ENCODE results near the gene FAM43A.

Gene FAM43A

DNA sequence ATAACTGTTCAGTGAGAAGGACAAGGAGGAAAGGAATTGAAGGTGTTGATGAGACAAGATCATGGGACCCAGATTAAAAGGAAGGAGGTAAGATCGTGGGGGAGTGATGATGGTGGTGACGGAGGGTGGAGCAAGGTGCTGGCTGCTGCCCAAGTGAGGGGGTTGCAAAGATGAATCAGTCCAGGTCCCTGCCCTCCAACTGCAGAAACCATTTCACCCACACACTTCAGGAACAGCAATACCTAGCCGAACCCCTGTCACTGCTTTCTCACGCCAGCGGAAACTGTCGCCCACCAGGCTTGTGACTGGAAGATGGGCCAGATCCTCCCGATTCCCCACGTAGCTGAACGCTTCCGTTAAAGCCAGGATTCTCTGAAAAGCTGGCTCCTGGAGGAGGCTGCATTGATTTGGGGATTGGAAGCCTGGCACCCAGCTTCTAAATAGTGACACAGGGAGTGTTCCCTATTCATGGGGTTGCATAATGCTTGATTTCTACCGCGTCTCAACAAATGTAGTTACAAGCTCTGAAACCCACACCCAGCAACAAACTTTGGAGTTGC lies 10.5 kb upstream of the FAM43A start:
- no peak for FAIRE-seq
- DNase-seq (ENCODE audit: insufficient read length, low spot score) = no peak

DNA sequence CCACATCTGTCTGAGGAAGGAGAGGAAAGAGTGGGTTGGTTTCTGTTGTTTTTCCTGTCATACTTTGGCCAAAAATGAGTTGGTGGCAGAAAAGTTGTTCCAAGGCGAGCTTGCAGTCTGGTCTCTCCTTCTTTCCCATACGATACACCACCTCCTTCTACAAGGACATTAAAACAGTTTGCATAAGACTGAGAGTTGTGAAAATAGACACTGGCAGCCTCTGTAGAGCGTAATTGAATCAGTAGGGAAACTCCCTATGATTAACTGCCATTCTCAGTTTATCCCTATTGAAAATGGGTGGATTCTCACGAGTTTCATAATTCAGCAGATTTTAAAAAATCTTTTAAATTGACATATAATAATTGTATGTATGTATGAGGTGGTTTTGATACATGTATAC lies 10.0 kb upstream of the FAM43A start:
- no peak for DNase-seq (ENCODE audit: insufficient read length, low spot score)
- no peak for FAIRE-seq

DNA sequence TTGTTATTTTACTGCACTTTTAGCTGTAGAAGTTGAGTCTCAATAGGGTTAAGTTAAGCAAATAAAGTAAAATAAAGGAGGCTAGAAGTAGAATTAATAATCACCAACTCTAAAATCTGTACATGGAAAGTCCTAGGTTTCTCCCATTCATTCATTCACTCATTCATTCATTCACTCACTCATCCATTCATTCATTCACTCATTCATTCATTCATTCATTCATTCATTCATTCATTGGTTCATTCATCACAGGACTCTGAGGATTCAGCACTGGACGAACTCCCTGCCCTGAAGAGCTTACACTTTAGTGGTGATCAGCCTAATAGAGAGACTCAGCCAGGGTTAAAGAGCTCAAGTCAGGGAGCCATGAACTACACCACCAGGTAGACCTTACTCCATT lies 9.2 kb upstream of the FAM43A start:
- no peak for FAIRE-seq
- no peak for DNase-seq (ENCODE audit: insufficient read length, low spot score)

DNA sequence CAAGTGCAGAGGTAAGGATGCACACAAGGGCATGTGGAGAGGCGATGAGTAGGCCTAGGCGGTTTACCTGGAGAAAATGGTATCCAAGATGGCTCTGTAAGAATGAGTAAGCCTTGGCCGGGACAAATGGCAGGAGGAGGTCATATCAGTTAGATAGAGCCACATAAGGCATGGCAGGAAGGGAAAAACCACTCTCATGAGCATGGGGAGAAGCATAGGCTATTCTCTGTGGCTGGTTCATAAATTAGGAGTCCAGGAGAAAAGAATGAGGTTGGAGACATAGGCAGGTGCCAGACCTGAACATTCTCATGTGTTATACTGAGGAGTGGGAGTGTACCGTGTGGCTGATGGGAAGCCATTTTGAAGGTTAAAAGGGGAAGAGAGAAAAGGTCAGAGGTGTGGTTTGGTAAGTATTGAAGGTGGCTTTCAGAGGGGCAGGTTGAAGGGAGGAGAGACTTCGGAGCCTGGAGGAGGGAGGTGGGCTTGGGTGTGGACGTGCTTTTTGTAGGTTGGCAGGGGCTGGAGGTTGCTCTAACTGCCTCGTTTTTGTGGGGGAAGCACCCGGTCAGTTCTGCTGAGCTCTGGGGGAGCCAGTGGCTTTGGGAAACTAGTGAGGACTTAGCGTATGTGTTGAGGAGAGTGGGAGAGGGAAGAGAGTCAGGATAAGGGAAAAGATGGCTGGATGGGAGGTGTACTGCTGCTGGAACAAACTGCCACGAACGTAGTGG lies 4.6 kb upstream of the FAM43A start:
- DNase-seq (ENCODE audit: insufficient read length, low spot score) (no peak), FAIRE-seq (no peak)

DNA sequence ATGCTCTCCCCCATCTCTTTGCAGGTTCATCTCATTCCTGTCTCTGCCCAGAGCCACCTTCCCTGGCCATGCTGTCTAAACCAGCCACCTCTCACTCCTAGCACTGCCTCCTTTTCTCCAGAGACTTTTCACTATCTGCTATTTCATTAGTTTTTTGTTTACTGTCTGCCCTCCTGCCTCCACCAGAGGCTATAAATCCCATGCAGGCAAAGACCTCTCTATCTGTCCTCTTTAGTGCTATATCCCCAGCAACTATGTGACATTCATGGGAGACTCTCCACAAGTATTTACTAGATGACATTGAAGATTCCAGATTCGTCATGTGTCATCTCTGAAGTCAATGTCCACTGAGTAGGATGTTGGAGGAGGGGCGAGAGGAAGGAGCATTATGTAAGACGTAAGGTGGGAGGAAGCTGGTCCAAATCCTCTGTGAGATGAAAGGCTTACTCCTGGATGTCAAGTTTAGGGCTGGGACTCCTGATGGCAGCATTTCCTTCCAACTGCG lies 3.4 kb upstream of the FAM43A start:
- DNase-seq (ENCODE audit: insufficient read length, low spot score) = peak; percentile 33
- no peak for FAIRE-seq

DNA sequence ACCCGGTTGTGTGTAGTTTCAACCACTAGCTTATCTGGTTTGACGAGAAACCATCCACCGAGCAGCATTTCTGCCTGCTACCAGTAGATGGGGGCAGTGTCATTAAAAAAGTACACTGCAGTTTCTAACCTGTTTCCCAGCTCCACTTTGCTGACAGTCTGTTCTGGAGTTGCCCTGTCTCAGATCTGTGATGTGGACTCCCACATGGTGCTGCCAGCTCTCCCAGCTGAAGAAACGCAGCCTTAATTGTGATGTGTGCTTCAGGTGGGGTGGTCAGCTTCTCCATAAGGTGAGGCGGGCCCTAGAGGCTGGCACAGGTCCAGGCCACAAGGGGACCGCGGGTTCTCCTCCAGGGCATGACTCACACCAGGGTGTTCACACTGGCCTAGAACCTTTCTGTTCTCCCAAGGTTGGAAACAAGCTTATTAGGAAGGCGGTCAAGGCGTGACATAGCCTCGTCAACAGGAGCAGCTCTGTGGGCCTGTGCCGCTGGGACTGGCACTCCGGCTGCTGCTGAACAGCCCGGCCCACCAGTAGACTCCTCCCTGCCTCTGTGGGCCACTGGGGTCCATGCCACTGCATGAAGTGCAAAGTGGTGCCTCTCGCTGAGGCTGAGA lies 2.9 kb upstream of the FAM43A start:
- DNase-seq (ENCODE audit: insufficient read length, low spot score) = peak; percentile 86
- FAIRE-seq = peak; percentile 96

DNA sequence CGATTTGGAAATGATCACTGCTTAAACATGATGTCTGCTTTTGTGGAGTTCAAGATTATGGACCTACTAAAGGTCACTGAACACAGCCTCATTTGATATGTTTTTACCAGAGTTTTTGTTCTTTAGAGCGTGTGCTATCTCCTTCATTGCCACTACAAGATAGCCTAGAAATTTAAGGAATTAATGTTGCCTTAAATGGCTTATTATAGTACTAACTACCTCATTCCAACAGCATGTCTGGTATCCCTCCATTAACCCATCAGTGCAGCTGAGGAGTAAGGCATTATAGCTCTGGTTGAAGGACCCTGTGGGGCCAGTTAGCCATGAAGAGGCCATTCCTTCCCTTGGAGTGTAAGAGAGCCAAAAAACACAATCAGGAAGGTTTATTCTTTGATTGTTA lies 2.3 kb upstream of the FAM43A start:
- DNase-seq (ENCODE audit: insufficient read length, low spot score) (no peak), FAIRE-seq (no peak)

DNA sequence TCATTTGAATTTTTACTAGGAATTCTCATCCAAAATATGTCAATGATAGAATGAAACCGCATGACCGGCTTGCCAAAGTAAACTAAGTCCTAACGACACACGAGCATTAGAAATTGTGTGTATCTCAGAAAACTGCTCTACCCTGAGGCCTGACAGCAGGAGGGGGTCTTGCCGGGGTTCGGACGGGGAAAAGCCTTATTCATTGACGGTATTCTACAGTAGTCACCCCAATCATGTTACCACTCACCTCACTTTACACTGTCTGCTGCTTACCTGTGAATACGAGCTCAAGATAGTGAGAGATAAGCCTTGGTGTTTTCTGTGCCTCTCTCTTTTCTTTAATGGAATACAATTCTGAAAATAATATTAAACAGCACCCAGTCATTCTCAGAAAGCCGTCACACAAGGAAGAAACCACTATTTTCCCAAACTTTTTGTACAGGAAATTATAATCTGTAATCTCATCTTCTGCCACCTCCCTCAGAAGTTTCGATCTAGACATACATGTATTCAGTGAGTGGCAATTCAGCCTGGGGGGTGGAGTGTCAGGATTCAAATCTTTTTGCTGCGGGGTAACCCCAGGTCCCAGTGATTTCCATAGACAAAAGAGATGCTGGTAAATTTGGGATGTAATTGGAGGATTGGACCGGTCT lies 492 bp upstream of the FAM43A start:
- no peak for DNase-seq (ENCODE audit: insufficient read length, low spot score)
- no peak for FAIRE-seq

DNA sequence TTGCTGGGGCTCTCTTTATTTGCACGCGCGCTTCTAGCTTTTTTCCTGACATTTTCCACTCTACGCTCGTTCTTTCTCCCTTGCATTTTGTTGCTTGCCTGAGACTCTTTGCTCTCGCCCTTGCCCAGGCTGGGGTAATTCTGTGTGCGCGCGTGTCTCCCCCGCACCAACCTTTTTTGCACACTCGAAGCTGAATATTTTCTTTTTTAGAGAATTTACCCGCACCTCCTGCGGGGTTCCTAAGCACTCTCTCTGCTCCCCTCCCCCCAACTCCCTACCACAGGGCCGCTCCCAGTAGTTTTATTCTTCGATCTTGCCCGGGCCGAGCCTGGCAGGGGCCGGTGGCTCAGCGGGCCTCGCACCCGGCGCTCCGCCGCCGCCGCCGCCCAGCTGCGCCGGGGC lies 732 bp downstream of the FAM43A start:
- FAIRE-seq = no peak
- no peak for DNase-seq (ENCODE audit: insufficient read length, low spot score)

DNA sequence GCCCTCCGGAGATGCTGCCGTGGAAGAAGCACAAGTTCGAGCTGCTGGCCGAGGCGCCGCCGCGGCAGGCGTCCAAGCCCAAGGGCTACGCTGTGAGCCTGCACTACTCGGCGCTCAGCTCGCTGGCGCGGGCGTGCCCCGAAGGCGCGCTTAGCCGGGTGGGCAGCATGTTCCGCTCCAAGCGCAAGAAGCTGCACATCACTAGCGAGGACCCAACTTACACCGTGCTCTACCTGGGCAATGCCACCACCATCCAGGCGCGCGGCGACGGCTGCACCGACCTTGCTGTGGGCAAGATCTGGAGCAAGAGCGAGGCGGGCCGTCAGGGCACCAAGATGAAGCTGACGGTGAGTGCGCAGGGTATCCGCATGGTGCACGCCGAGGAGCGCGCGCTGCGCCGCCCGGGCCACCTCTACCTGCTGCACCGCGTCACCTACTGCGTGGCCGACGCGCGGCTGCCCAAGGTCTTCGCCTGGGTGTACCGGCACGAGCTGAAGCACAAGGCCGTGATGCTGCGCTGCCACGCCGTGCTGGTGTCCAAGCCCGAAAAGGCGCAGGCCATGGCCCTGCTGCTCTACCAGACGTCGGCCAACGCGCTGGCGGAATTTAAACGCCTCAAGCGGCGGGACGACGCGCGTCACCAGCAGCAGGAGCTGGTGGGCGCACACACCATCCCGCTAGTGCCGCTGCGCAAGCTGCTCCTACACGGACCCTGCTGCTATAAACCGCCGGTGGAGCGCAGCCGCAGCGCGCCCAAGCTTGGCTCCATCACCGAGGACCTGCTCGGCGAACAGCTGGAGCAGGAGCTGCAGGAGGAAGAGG lies 1.3 kb downstream of the FAM43A start:
- FAIRE-seq (no peak), DNase-seq (ENCODE audit: insufficient read length, low spot score) (no peak)

DNA sequence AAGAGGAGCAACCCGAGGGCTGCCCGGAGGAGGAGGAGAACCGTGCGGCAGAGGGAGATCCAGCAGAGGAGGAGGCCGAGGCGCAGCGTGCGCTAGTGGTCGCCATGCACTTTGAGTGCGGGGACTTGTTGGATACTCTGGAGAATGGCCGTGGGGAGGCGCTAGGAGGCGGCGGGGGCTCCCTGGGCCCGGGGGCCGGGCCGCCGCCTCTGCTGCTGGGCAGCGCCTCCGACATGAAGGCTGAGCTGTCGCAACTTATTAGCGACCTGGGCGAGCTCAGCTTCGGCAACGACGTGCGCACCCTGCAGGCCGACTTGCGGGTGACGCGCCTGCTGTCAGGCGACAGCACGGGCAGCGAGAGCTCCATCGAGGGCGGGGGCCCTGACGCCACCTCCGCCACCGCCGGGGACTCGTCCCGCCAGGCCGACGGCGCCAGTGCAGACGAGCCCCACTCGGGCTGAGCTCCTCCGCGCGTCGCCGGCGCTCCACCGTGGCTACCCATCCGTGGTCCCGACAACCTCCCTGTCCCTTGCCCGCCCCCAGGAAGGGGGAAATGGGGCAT lies 2.0 kb downstream of the FAM43A start:
- no peak for DNase-seq (ENCODE audit: insufficient read length, low spot score)
- FAIRE-seq = no peak

DNA sequence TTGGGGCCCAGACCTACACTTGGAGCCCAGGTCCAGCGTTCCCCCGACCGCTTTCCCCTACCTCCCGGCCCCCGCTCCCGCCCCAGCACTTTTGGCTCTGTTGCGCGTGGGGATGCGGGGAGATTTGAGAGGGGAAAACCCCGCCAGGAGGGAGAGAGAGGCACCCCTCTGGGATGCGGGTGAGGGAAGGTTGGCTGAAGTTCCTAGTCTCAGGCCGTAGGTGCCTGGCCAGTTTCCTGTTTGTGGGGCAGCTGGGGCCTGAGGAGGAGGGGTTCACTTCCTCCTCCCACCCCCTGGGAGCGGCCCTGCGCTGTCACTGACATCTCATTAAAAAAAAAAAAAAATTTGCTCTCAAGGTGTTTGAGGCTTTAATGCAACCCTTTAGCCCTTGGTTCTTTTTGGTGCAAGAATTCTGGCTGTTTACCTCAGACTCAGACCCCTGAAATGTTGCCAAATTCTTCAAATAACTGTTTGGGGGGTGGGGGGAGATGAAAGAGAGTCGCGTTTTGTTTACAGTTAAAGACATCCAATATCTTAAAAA lies 2.6 kb downstream of the FAM43A start:
- no peak for FAIRE-seq

DNA sequence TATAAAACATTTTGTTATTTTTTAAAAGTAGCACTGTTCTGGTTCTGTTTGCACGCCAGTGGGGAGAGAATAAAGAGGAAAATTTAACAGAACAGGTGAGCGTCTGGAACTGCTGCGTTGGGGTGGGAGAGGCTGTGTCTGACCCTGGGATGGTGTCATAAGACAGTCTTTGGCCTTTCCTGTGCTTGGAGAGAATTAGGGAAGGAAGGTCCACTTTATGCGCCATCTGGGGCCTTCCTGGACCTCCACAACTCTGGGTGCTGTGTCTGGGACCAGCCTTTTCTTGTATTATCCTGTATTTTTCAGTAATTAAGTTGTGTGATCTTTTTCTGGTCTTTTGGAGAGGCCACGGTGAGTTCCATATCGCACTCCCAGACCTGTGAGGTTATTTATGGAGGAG lies 3.3 kb downstream of the FAM43A start:
- FAIRE-seq = no peak
- no peak for DNase-seq (ENCODE audit: insufficient read length, low spot score)

More for the DNA sequence above, 2.6 kb downstream of the FAM43A start:
- DNase-seq (ENCODE audit: insufficient read length, low spot score) = peak; percentile 40

DNA sequence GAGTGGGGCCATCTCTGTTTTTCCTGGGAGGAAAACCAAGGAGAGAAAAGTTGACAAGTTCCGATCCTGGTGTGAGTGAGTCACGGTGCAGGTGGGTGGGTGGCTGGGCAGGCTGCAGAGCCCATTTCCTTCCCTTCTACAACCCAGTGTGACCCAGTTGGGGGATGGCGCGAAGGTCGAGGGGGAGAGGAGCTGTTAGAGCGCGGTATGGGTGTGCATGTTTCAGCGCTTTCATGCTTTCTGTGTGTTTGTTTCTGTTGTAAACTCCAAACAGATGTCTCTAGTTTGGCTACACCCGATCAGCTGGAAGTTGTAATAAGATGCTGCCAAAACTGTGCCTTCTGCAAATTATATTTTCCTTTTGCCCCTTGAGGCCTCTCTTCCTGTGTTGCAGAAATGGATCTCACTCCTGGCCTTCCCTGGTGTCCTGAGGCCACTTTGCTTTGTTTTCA lies 3.8 kb downstream of the FAM43A start:
- DNase-seq (ENCODE audit: insufficient read length, low spot score) (no peak), FAIRE-seq (no peak)

DNA sequence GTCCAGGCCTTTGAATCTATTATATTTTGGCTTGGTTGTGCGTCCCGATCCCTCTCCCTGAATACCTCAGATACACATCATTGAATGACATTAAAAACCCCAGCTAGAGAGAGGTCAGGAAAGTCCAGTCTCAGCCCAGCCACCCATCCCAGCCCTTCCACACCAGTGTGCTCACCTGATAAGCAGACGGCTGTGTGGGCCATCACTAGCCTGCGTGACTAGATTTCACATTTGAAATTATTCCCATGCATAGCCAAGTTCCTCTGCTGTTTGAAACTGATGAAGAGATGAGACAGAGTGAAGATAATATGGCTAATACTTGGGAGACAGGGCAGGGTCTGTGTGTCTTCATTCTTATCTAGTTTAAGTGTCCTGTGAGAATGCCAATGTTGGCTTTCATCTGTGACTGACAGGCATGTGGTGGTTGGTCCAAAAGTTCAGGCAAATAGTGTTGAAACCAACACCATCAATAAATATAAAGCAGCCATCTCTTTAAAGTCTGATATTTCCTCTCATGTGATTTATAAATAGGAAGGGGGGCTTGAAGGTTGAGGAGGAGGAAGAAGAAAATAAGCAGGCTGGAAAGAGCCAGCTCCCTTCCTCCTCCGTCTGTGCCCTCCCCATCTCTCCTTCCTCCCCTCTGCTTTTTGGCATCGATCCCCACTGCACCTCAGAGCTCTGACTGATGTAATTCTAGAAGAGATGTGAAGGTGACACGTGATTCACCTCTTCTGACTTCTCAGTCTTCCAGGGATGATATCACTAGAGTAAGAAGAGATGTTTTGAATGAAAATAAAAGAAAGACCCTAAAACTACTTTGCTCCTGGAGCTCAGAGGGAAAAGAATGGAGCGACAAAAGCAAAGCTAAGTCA lies 5.1 kb downstream of the FAM43A start:
- FAIRE-seq = no peak
- DNase-seq (ENCODE audit: insufficient read length, low spot score) = no peak

DNA sequence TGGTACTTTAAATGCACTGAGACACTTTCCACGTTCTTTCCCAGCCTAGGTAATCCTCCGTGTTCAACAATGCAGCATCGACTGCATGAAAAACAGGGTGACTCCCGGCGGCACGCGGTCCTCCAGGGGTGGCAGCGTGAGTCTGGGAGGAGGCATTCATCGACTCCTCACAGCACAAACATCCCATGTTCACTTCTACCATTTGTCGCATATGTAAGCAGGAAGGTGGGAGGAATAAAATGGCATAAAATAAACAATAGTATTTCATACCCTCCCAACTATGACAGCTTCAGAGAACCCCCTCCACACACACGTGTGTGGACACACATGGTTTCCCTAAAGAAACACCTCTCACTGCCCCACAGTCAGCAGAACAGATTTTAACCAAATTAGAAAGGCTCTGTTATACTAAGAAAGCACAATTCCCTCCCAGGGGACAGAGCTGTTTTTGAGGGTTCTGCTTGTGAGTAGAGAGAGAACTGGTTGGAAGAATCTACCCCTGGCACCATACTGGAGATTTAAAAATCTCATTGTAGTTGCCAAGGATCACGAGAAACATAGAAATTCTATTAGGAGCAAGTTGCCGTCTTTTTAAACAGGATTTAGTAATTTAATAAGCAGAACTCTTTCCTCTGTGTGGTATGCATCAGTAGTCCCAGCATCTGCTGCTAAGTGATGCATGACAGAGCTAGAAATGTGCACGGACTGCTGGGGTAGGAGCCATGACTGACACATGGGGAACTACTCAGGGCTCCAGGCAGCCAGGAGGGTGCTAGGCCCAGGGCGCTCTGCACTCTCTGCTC lies 6.0 kb downstream of the FAM43A start:
- FAIRE-seq = no peak
- DNase-seq (ENCODE audit: insufficient read length, low spot score) = no peak

DNA sequence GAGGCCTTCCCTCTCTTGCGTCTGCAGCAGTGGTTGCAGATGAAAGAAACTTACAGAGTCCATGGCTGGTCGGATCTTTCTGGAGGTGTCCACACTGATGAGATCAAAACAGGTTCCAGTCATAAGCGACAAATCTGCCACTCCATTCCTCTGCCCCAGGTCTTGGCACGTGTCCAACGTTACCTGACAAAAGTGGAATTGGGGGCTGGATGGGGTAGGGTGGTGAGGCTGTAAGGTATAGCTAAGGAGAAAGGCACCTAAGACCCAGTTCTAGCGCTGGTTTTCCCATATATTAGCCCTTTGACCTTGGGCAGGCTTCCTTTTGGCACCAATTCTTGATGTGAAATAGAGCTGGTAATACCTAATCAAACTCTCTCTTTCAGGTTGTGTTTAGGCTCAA lies 11.0 kb downstream of the FAM43A start:
- FAIRE-seq (no peak), DNase-seq (ENCODE audit: insufficient read length, low spot score) (no peak)

DNA sequence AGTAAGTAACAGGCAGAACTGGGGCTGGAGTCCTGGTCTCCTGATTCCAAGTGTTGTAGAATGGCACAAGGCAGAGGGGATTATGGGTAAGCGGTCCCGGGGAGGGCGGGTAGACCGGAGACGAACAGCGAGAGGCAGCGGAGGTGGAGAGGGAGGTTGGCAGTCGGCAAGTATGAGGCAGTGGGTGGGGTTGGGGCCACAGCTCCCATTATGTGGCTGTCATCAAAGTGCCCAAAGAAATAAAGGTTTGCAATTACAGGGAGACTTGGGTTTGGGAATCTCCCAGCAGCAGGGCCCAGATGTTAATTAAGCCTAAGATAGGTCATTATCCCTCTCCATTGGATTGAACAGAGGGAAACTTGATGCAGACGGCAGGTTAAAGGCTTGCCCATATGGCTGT lies 16.9 kb downstream of the FAM43A start:
- FAIRE-seq (no peak), DNase-seq (ENCODE audit: insufficient read length, low spot score) (no peak)
